Amniotic epithelial cell (primary cell): ENCODE results near the gene DAPK2.
A peak's percentile ranks its signal among the peaks of the same experiment; 100 is the strongest.
"Not testable (repeated sequence)": the region's sequence is repeated elsewhere in the genome, so short reads cannot be mapped to it uniquely, and the experiment has no call there.

ENCODE experiments used
- DNase-seq: peaks from one replicate; pipeline ENCODE4 v3.0.0-alpha.2; 2010; ENCODE audit warnings: low read depth

The DAPK2 gene

GRCh38 chr15:63972801-63973200, 73.5 kb downstream of the DAPK2 start:
- DNase-seq = no peak

- no peak for DNase-seq
These were observed 74.4 kb downstream of the DAPK2 start for GRCh38 chr15:63971904-63972303.

GRCh38 chr15:63971427-63971805, 74.9 kb downstream of the DAPK2 start:
- no peak for DNase-seq

- DNase-seq = no peak
These were observed 75.5 kb downstream of the DAPK2 start for GRCh38 chr15:63970621-63971426.

- DNase-seq = no peak
These were observed 76.4 kb downstream of the DAPK2 start for GRCh38 chr15:63969652-63970421.

GRCh38 chr15:63968700-63969099, 77.6 kb downstream of the DAPK2 start:
- DNase-seq = no peak

GRCh38 chr15:63968122-63968524, 78.2 kb downstream of the DAPK2 start:
- no peak for DNase-seq

GRCh38 chr15:63967616-63968015, 78.7 kb downstream of the DAPK2 start:
- DNase-seq = no peak

GRCh38 chr15:63962947-63963721, 83.2 kb downstream of the DAPK2 start:
- DNase-seq = not testable (repeated sequence)

GRCh38 chr15:63953524-63953923, 92.8 kb downstream of the DAPK2 start:
- DNase-seq = no peak

GRCh38 chr15:63950911-63951481, 95.3 kb downstream of the DAPK2 start:
- DNase-seq = peak; percentile 63

GRCh38 chr15:63948971-63949370, 97.3 kb downstream of the DAPK2 start:
- DNase-seq = no peak

GRCh38 chr15:63948436-63948835, 97.8 kb downstream of the DAPK2 start:
- DNase-seq = no peak

- no peak for DNase-seq
These were observed 99.1 kb downstream of the DAPK2 start for GRCh38 chr15:63947228-63947627.

GRCh38 chr15:63946524-63947065, 99.7 kb downstream of the DAPK2 start:
- no peak for DNase-seq

- no peak for DNase-seq
These were observed 100.4 kb downstream of the DAPK2 start for GRCh38 chr15:63945838-63946298.

GRCh38 chr15:63945007-63945788, 101.1 kb downstream of the DAPK2 start:
- peak; percentile 32 for DNase-seq

- no peak for DNase-seq
These were observed 101.7 kb downstream of the DAPK2 start for GRCh38 chr15:63944681-63944955.

- DNase-seq = no peak
These were observed 102.2 kb downstream of the DAPK2 start for GRCh38 chr15:63943829-63944680.
